Measurements from ENCODE around the gene ZSWIM8.

DNA sequence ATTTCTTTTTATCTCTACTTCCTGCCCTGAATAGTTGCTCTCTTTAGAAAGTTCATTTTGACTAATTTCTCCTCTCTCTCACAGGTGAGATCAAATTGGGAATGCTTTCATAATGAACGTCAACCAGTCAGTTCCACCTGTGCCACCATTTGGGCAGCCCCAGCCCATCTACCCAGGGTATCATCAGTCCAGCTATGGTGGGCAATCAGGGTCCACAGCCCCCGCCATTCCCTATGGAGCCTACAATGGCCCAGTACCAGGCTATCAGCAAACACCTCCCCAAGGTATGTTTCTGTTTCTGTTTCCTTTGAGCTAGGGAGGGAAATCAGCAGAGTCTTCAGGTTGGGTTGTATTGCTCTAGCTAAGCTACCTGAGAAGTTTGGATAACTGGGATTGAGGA is 38.7 kb upstream of the ZSWIM8 start:
- TF ChIP-seq, protein P1, sequence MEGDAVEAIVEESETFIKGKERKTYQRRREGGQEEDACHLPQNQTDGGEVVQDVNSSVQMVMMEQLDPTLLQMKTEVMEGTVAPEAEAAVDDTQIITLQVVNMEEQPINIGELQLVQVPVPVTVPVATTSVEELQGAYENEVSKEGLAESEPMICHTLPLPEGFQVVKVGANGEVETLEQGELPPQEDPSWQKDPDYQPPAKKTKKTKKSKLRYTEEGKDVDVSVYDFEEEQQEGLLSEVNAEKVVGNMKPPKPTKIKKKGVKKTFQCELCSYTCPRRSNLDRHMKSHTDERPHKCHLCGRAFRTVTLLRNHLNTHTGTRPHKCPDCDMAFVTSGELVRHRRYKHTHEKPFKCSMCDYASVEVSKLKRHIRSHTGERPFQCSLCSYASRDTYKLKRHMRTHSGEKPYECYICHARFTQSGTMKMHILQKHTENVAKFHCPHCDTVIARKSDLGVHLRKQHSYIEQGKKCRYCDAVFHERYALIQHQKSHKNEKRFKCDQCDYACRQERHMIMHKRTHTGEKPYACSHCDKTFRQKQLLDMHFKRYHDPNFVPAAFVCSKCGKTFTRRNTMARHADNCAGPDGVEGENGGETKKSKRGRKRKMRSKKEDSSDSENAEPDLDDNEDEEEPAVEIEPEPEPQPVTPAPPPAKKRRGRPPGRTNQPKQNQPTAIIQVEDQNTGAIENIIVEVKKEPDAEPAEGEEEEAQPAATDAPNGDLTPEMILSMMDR (IDR thresholded peaks at IDR 0.05), result no peak
- TF ChIP-seq NFYB (CRISPR knock-in tag; conservative IDR thresholded peaks at IDR 0.05; ENCODE audit: low read depth) (no peak), JUN (CRISPR knock-in tag; IDR thresholded peaks at IDR 0.05) (no peak), SMAD3 (CRISPR knock-in tag; IDR thresholded peaks at IDR 0.05; ENCODE audit: borderline replicate concordance) (no peak), ZNF317 (CRISPR knock-in tag; IDR thresholded peaks at IDR 0.05; ENCODE audit: borderline replicate concordance, low read depth) (no peak), ZNF138 (CRISPR knock-in tag; conservative IDR thresholded peaks at IDR 0.05) (no peak), NR1H2 (CRISPR knock-in tag; IDR thresholded peaks at IDR 0.05) (no peak)
- TF ChIP-seq, protein P2, sequence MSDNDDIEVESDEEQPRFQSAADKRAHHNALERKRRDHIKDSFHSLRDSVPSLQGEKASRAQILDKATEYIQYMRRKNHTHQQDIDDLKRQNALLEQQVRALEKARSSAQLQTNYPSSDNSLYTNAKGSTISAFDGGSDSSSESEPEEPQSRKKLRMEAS (CRISPR knock-in tag; IDR thresholded peaks at IDR 0.05), result no peak
- TF ChIP-seq, protein P3, sequence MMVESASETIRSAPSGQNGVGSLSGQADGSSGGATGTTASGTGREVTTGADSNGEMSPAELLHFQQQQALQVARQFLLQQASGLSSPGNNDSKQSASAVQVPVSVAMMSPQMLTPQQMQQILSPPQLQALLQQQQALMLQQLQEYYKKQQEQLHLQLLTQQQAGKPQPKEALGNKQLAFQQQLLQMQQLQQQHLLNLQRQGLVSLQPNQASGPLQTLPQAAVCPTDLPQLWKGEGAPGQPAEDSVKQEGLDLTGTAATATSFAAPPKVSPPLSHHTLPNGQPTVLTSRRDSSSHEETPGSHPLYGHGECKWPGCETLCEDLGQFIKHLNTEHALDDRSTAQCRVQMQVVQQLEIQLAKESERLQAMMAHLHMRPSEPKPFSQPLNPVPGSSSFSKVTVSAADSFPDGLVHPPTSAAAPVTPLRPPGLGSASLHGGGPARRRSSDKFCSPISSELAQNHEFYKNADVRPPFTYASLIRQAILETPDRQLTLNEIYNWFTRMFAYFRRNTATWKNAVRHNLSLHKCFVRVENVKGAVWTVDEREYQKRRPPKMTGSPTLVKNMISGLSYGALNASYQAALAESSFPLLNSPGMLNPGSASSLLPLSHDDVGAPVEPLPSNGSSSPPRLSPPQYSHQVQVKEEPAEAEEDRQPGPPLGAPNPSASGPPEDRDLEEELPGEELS (CRISPR knock-in tag; IDR thresholded peaks at IDR 0.05), result no peak
- TF ChIP-seq, protein P4, sequence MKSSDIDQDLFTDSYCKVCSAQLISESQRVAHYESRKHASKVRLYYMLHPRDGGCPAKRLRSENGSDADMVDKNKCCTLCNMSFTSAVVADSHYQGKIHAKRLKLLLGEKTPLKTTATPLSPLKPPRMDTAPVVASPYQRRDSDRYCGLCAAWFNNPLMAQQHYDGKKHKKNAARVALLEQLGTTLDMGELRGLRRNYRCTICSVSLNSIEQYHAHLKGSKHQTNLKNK (CRISPR knock-in tag; IDR thresholded peaks at IDR 0.05), result no peak
- TF ChIP-seq, protein P5, sequence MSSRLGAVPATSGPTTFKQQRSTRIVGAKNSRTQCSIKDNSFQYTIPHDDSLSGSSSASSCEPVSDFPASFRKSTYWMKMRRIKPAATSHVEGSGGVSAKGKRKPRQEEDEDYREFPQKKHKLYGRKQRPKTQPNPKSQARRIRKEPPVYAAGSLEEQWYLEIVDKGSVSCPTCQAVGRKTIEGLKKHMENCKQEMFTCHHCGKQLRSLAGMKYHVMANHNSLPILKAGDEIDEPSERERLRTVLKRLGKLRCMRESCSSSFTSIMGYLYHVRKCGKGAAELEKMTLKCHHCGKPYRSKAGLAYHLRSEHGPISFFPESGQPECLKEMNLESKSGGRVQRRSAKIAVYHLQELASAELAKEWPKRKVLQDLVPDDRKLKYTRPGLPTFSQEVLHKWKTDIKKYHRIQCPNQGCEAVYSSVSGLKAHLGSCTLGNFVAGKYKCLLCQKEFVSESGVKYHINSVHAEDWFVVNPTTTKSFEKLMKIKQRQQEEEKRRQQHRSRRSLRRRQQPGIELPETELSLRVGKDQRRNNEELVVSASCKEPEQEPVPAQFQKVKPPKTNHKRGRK (CRISPR knock-in tag; IDR thresholded peaks at IDR 0.05; ENCODE audit: borderline replicate concordance), result no peak
- TF ChIP-seq, protein P6, sequence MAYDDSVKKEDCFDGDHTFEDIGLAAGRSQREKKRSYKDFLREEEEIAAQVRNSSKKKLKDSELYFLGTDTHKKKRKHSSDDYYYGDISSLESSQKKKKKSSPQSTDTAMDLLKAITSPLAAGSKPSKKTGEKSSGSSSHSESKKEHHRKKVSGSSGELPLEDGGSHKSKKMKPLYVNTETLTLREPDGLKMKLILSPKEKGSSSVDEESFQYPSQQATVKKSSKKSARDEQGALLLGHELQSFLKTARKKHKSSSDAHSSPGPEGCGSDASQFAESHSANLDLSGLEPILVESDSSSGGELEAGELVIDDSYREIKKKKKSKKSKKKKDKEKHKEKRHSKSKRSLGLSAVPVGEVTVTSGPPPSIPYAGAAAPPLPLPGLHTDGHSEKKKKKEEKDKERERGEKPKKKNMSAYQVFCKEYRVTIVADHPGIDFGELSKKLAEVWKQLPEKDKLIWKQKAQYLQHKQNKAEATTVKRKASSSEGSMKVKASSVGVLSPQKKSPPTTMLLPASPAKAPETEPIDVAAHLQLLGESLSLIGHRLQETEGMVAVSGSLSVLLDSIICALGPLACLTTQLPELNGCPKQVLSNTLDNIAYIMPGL (CRISPR knock-in tag; IDR thresholded peaks at IDR 0.05), result no peak

Measured in WTC11 (cell line).